Fibroblast of mammary gland (primary cell): ENCODE results near the gene PRTN3.
"Not testable (repeated sequence)": the region's sequence is repeated elsewhere in the genome, so short reads cannot be mapped to it uniquely, and the experiment has no call there.

Experiments used
- DNase-seq: peaks from one replicate; pipeline ENCODE4 v3.0.0-alpha.2; 2010; ENCODE audit warnings: low read depth
- H3K4me3 ChIP-seq: 2 replicates; pipeline ENCODE4 v1.5.1; 2011; ENCODE audit warnings: low read depth, mild to moderate bottlenecking, low read length, moderate library complexity; ENCODE audit not compliant: control insufficient read depth
- TF ChIP-seq, protein P1 (sequence below): conservative IDR thresholded peaks from 2 replicates; pipeline ENCODE4 v1.5.1; 2011; ENCODE audit warnings: low read depth, low read length, inconsistent platforms; ENCODE audit not compliant: control insufficient read depth, insufficient read depth

The PRTN3 gene

GRCh38 chr19:814152-815078 is 26.4 kb upstream of the PRTN3 start:
- DNase-seq = no peak
- TF ChIP-seq, protein P1, sequence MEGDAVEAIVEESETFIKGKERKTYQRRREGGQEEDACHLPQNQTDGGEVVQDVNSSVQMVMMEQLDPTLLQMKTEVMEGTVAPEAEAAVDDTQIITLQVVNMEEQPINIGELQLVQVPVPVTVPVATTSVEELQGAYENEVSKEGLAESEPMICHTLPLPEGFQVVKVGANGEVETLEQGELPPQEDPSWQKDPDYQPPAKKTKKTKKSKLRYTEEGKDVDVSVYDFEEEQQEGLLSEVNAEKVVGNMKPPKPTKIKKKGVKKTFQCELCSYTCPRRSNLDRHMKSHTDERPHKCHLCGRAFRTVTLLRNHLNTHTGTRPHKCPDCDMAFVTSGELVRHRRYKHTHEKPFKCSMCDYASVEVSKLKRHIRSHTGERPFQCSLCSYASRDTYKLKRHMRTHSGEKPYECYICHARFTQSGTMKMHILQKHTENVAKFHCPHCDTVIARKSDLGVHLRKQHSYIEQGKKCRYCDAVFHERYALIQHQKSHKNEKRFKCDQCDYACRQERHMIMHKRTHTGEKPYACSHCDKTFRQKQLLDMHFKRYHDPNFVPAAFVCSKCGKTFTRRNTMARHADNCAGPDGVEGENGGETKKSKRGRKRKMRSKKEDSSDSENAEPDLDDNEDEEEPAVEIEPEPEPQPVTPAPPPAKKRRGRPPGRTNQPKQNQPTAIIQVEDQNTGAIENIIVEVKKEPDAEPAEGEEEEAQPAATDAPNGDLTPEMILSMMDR = no peak

DNA sequence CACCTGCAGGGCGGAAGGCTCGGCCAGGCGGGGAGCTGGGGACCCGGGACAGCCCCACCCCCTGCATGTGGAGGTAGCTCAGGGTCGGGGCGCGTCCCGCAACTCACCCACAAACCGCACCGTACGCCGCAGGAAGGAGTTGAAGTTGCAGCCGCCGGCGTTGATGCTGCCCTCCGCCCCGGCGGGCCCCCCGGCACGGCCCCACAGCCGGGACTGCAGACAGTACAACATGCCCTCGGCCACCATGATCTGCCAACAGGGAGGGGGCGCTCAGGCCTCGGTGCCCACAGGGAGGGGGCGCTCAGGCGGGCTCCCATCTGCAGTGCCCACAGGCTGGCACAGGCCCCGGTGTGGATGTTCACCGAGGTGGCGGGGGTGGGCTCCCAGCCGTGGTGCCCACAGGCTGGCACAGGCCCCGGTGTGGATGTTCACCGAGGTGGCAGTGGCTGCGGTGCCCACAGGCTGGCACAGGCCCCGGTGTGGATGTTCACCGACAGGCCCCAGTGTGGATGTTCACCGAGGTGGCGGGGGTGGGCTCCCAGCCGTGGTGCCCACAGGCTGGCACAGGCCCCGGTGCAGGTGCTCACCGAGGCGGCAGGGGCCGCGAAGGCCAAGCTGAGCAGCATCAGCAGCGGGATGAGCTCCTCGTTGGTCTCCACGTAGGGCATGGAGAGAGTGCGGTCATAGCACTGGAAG is 25.6 kb upstream of the PRTN3 start:
- TF ChIP-seq, protein P1 = no peak
- no peak overlapping the region for H3K4me3 ChIP-seq
- no peak for DNase-seq

More at GRCh38 chr19:814152-815078, 26.4 kb upstream of the PRTN3 start:
- no peak overlapping the region for H3K4me3 ChIP-seq

DNA sequence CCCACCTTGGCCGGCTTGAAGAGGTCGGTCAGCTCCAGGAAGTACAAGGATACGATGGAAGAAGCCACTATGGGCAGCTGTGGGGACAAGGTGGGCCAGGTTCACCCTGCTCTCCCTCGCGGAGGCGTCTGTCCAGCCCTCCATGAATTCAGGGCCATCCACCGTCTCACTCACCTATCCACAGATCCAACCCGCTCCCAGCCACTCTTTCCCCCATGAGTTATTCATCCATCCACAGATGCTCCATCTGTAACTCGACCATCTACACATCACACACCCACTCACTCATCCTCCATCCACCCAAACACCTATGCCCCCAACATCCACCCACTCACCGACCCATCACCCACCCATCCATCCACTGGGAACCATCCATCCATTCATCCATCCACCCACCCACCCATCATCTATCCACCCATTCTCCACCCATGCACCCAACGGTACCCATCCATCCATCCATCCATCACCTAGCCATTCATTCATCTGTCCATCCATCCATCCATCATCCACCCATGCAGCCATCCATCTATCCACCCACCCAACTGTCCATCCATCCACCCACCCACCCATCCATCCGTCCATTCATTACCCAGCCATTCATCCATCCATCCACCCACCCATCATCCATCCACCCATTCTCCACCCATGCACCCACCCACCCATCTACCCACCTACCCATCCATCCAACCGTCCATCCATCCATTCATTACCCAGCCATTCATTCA is 24.9 kb upstream of the PRTN3 start:
- TF ChIP-seq, protein P1 = no peak
- no peak for DNase-seq
- no peak overlapping the region for H3K4me3 ChIP-seq

DNA sequence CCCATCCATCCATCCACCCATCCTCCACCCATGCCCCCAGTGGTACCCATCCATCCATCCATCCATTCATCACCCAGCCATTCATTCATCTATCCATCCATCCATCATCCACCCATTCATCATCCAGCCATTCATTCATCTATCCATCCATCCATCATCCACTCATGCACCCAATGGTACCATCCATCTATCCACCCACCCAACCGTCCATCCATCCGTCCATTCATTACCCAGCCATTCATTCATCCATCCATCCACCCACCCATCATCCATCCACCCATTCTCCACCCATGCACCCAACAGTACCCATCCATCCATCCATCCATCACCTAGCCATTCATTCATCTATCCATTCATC is 24.3 kb upstream of the PRTN3 start:
- no peak overlapping the region for H3K4me3 ChIP-seq
- TF ChIP-seq, protein P1 = no peak

GRCh38 chr19:820212-820611 is 20.6 kb upstream of the PRTN3 start:
- not testable (repeated sequence) for H3K4me3 ChIP-seq, DNase-seq

More for the DNA sequence above, 24.3 kb upstream of the PRTN3 start:
- DNase-seq = no peak

- H3K4me3 ChIP-seq = no peak overlapping the region
- DNase-seq = no peak
- TF ChIP-seq, protein P1 = no peak
Observed at GRCh38 chr19:821231-821824, 19.5 kb upstream of the PRTN3 start.
